Neural progenitor cell (in vitro differentiated cells): ENCODE measurements around the gene LOC101059915.
A peak's percentile ranks its signal among the peaks of the same experiment; 100 is the strongest.

ENCODE experiments used
- DNase-seq: peaks from one replicate; pipeline ENCODE4 v3.0.0-alpha.2; 2016; ENCODE audit warnings: low spot score
- H2AFZ ChIP-seq: fragments of 200-600 bp; sonication (generic); replicated peaks from 2 replicates; pipeline ENCODE4 v1.6.1; 2016; ENCODE audit warnings: antibody characterized with exemption
- H3F3A ChIP-seq: fragments of 200-600 bp; sonication (generic); 2 replicates; pipeline ENCODE4 v1.6.1; 2016; ENCODE audit warnings: antibody characterized with exemption, low read depth
- H3K27ac ChIP-seq: fragments of 200-600 bp; sonication (generic); 2 replicates; pipeline ENCODE4 v1.5.1; 2016; ENCODE audit warnings: mild to moderate bottlenecking
- H3K27me3 ChIP-seq: fragments of 200-600 bp; sonication (generic); 2 replicates; pipeline ENCODE4 v1.6.1; 2016; ENCODE audit warnings: mild to moderate bottlenecking, moderate library complexity
- H3K36me3 ChIP-seq: fragments of 200-600 bp; sonication (generic); 2 replicates; pipeline ENCODE4 v1.5.1; 2016
- H3K4me1 ChIP-seq: fragments of 200-600 bp; sonication (generic); 2 replicates; pipeline ENCODE4 v1.6.1; 2016; ENCODE audit warnings: mixed run types
- H3K4me2 ChIP-seq: fragments of 200-600 bp; sonication (generic); 2 replicates; pipeline ENCODE4 v1.6.1; 2016
- H3K4me3 ChIP-seq: fragments of 200-600 bp; sonication (generic); 2 replicates; pipeline ENCODE4 v1.5.1; 2016
- H3K79me2 ChIP-seq: fragments of 200-600 bp; sonication (generic); 2 replicates; pipeline ENCODE4 v1.6.1; 2016; ENCODE audit warnings: low read depth
- H3K9ac ChIP-seq: fragments of 200-600 bp; sonication (generic); 2 replicates; pipeline ENCODE4 v1.6.1; 2016
- H3K9me3 ChIP-seq: fragments of 200-600 bp; sonication (generic); 2 replicates; pipeline ENCODE4 v1.5.1; 2016; ENCODE audit warnings: low read depth
- H4K20me1 ChIP-seq: fragments of 200-600 bp; sonication (generic); 2 replicates; pipeline ENCODE4 v1.6.1; 2016; ENCODE audit warnings: low read depth
- H3K27ac Mint-ChIP-seq: 3 replicates; pipeline ENCODE4 v1.8.0; 2021; ENCODE audit warnings: mixed read lengths
- H3K27me3 Mint-ChIP-seq: 2 replicates; pipeline ENCODE4 v1.8.0; 2022; ENCODE audit warnings: low read depth, mild to moderate bottlenecking, inconsistent platforms, moderate library complexity, mixed read lengths; ENCODE audit not compliant: insufficient read depth
- H3K36me3 Mint-ChIP-seq: 3 replicates; pipeline ENCODE4 v1.8.0; 2021; ENCODE audit warnings: mixed read lengths
- H3K4me1 Mint-ChIP-seq: 3 replicates; pipeline ENCODE4 v1.8.0; 2021; ENCODE audit warnings: mixed read lengths
- H3K4me3 Mint-ChIP-seq: 3 replicates; pipeline ENCODE4 v1.8.0; 2021; ENCODE audit warnings: mild to moderate bottlenecking, moderate library complexity, mixed read lengths
- H3K9me3 Mint-ChIP-seq: 3 replicates; pipeline ENCODE4 v1.8.0; 2020; ENCODE audit warnings: mixed read lengths
- EZH2 ChIP-seq: fragments of 200-600 bp; sonication (generic); IDR thresholded peaks from 2 replicates; pipeline ENCODE4 v1.6.1; 2017; ENCODE audit warnings: antibody characterized with exemption, mild to moderate bottlenecking, moderate library complexity
- EZH2phosphoT487 ChIP-seq: fragments of 200-600 bp; sonication (generic); IDR thresholded peaks from 2 replicates; pipeline ENCODE4 v1.6.1; 2017; ENCODE audit warnings: antibody characterized with exemption
- TF ChIP-seq, protein P1 (sequence below): fragments of 200-600 bp; sonication (generic); IDR thresholded peaks from 2 replicates; pipeline ENCODE4 v1.5.1; 2017; ENCODE audit warnings: antibody characterized with exemption, mild to moderate bottlenecking

The LOC101059915 gene

DNA sequence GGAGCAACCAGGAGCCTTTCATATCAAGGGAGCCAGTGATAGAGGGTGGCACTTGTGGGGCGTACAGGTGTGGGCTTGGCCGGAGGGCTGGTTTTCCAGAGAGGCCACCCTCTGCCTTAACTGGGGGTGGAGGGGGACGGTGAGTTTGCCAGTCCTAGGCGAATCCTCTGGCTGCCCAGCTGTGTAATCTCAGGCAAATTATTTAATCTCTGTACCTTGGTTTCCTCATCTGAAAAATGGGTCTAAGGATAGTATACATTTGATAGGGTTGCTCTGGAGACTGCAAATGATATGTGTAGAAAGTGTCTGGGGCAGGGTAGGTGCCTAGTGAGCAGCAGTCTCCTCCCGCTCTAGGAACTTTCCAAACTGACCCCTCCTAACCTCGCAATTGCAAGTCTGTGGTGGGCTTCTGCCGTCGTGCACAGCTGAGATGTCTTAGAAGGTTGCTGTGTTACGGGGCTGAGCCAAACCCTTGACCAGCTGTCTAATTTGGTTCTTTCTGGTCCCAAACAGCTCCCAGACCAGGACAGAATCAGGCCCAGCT, 45.2 kb upstream of the LOC101059915 start:
- no peak overlapping the region for H3K4me2 ChIP-seq
- no peaks in the 10 kb centered on the region for H4K20me1 ChIP-seq
- H3K4me1 ChIP-seq: no peaks in the 10 kb centered on the region
- H3K36me3 Mint-ChIP-seq: peaks cover 2% of the 10 kb centered on the region
- H3K4me3 ChIP-seq: no peak overlapping the region
- peaks cover 2% of the 10 kb centered on the region for H3K27me3 Mint-ChIP-seq
- no peaks in the 10 kb centered on the region for H3K79me2 ChIP-seq
- H3K4me3 Mint-ChIP-seq: no peak overlapping the region
- no peak overlapping the region for H3K27ac Mint-ChIP-seq
- no peak overlapping the region for H3K9ac ChIP-seq
- H3K4me1 Mint-ChIP-seq: no peaks in the 10 kb centered on the region
- TF ChIP-seq, protein P1, sequence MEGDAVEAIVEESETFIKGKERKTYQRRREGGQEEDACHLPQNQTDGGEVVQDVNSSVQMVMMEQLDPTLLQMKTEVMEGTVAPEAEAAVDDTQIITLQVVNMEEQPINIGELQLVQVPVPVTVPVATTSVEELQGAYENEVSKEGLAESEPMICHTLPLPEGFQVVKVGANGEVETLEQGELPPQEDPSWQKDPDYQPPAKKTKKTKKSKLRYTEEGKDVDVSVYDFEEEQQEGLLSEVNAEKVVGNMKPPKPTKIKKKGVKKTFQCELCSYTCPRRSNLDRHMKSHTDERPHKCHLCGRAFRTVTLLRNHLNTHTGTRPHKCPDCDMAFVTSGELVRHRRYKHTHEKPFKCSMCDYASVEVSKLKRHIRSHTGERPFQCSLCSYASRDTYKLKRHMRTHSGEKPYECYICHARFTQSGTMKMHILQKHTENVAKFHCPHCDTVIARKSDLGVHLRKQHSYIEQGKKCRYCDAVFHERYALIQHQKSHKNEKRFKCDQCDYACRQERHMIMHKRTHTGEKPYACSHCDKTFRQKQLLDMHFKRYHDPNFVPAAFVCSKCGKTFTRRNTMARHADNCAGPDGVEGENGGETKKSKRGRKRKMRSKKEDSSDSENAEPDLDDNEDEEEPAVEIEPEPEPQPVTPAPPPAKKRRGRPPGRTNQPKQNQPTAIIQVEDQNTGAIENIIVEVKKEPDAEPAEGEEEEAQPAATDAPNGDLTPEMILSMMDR: no peak
- TF ChIP-seq EZH2 (no peak), EZH2phosphoT487 (no peak)
- no peak overlapping the region for H3K27ac ChIP-seq
- no peaks in the 10 kb centered on the region for H3K9me3 ChIP-seq
- H3F3A ChIP-seq: no peaks in the 10 kb centered on the region
- peaks cover 9% of the 10 kb centered on the region for H3K9me3 Mint-ChIP-seq
- no peak overlapping the region for H2AFZ ChIP-seq
- DNase-seq: no peak
- no peaks in the 10 kb centered on the region for H3K27me3 ChIP-seq
- no peaks in the 10 kb centered on the region for H3K36me3 ChIP-seq

DNA sequence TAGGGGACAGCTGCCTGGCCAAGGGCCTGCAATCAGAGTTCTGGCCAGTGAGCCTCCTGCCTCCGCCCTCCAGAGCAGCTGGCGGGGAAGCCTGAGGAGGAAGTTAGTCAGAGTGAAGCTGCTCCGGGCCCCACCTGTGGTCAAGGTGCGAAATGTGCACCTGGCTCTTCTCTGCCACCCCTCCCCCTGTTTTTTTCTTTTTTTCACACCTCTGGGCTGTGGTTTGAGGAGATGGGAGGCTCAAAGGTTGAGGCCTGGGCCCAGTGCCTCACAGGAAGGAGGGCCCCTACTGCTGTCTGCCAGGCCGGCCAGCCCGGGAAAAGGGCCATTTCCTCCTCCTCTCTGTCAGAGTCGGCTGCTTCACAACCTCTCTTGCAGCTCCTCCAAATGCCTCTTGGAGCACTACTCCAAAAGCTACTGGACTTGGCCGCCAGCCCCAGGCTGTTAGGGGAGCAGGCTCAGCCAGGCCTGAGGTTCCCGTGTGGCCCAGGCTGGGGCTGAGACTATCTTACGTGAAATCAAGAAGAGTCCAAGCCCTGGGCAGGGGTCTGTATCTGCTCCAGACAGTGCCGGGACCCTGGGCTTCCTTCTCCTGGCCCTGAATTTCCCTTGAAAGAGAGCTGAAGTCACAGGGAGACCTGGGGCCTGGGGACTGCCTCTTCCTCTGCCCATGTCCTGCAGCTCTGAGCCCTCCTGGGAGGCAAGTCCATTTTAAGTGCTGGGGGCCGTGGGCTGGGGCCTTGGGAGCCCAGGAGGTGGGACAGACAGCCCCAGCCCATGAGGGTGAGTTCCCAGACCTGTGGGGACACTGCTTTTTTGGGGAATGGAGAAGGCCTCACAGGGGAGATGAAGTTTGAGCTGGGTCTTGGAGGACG, 44.5 kb upstream of the LOC101059915 start:
- H2AFZ ChIP-seq: no peak overlapping the region
- Mint-ChIP-seq H3K9me3 (peaks cover 10% of the 10 kb centered on the region), H3K4me1 (no peaks in the 10 kb centered on the region), H3K27ac (no peak overlapping the region), H3K4me3 (no peak overlapping the region), H3K36me3 (peaks cover 2% of the 10 kb centered on the region), H3K27me3 (peaks cover 2% of the 10 kb centered on the region)
- H3K4me3 ChIP-seq: no peak overlapping the region
- H3F3A ChIP-seq: no peaks in the 10 kb centered on the region
- no peak overlapping the region for H3K27ac ChIP-seq
- peak; percentile 50 for DNase-seq
- H3K4me2 ChIP-seq: no peak overlapping the region
- no peaks in the 10 kb centered on the region for H3K79me2 ChIP-seq
- no peaks in the 10 kb centered on the region for H3K27me3 ChIP-seq
- H3K36me3 ChIP-seq: no peaks in the 10 kb centered on the region
- no peaks in the 10 kb centered on the region for H3K4me1 ChIP-seq
- H4K20me1 ChIP-seq: no peaks in the 10 kb centered on the region
- no peak overlapping the region for H3K9ac ChIP-seq
- H3K9me3 ChIP-seq: no peaks in the 10 kb centered on the region
- TF ChIP-seq EZH2phosphoT487: no peak

DNA sequence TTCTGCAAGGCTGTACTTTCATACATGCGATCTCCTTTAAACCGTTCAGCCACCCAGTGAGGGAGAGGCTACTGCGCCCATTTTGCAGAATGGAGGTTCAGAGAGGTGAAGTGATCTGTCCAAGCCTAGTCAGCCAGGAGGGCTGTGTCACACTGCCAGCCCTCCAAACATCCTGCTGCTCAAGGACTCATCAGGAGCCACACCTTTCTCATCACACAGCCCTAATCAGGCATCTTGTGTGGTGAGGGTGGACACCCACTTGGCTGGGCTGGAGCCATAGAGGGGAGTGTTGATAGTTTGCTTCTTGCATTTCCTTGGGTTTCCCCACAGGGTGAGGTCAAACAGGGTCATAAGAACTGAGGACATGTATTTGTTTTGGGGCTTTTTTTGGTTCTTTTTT, 43.6 kb upstream of the LOC101059915 start:
- no peaks in the 10 kb centered on the region for H3F3A ChIP-seq
- H3K27me3 ChIP-seq: no peaks in the 10 kb centered on the region
- H3K4me1 ChIP-seq: no peaks in the 10 kb centered on the region
- H3K4me1 Mint-ChIP-seq: no peaks in the 10 kb centered on the region
- no peak for DNase-seq
- H3K9me3 Mint-ChIP-seq: peaks cover 10% of the 10 kb centered on the region
- H3K9ac ChIP-seq: no peak overlapping the region
- no peaks in the 10 kb centered on the region for H4K20me1 ChIP-seq
- H3K9me3 ChIP-seq: no peaks in the 10 kb centered on the region
- no peak overlapping the region for H2AFZ ChIP-seq
- no peaks in the 10 kb centered on the region for H3K79me2 ChIP-seq
- peaks cover 2% of the 10 kb centered on the region for H3K27me3 Mint-ChIP-seq
- H3K4me3 Mint-ChIP-seq: no peak overlapping the region
- no peak overlapping the region for H3K4me3 ChIP-seq
- H3K27ac ChIP-seq: no peak overlapping the region
- no peaks in the 10 kb centered on the region for H3K36me3 ChIP-seq
- peaks cover under 1% of the 10 kb centered on the region for H3K36me3 Mint-ChIP-seq
- no peak overlapping the region for H3K4me2 ChIP-seq
- no peak for TF ChIP-seq EZH2phosphoT487
- TF ChIP-seq EZH2: no peak
- TF ChIP-seq, protein P1: no peak
- no peak overlapping the region for H3K27ac Mint-ChIP-seq

DNA sequence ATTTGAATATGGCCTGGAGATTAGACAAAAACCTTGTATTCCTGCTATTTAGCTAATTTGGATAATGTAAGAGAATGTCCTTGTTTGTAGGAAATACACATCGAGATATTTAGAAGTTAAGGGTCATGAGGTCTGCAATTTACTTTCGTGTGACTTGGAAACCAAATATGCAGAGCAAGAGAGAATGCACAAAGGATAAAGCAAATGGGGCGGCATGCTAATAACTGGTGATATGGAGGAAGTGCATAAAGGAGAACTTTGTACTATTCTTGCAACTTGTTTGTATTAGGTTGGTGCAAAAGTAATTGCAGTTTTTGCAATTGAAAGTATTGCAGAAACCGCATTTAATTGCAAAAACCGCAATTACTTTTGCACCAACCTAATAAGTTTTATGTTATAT, 41.9 kb upstream of the LOC101059915 start:
- Histone ChIP-seq H3K9ac (no peak overlapping the region), H3K27me3 (no peaks in the 10 kb centered on the region), H3K36me3 (no peaks in the 10 kb centered on the region), H3K4me2 (no peak overlapping the region), H3K4me3 (no peak overlapping the region), H3F3A (no peaks in the 10 kb centered on the region), H2AFZ (no peak overlapping the region), H4K20me1 (no peaks in the 10 kb centered on the region), H3K79me2 (no peaks in the 10 kb centered on the region), H3K27ac (no peak overlapping the region), H3K4me1 (no peaks in the 10 kb centered on the region), H3K9me3 (no peaks in the 10 kb centered on the region)
- H3K9me3 Mint-ChIP-seq: peaks cover 5% of the 10 kb centered on the region
- no peak overlapping the region for H3K27ac Mint-ChIP-seq
- H3K27me3 Mint-ChIP-seq: peaks cover 7% of the 10 kb centered on the region
- H3K4me3 Mint-ChIP-seq: no peak overlapping the region
- no peak for DNase-seq
- no peaks in the 10 kb centered on the region for H3K4me1 Mint-ChIP-seq
- TF ChIP-seq EZH2phosphoT487 (no peak), EZH2 (no peak)
- TF ChIP-seq, protein P1: no peak
- no peaks in the 10 kb centered on the region for H3K36me3 Mint-ChIP-seq
